ENCODE data around the gene COL23A1.

DNA sequence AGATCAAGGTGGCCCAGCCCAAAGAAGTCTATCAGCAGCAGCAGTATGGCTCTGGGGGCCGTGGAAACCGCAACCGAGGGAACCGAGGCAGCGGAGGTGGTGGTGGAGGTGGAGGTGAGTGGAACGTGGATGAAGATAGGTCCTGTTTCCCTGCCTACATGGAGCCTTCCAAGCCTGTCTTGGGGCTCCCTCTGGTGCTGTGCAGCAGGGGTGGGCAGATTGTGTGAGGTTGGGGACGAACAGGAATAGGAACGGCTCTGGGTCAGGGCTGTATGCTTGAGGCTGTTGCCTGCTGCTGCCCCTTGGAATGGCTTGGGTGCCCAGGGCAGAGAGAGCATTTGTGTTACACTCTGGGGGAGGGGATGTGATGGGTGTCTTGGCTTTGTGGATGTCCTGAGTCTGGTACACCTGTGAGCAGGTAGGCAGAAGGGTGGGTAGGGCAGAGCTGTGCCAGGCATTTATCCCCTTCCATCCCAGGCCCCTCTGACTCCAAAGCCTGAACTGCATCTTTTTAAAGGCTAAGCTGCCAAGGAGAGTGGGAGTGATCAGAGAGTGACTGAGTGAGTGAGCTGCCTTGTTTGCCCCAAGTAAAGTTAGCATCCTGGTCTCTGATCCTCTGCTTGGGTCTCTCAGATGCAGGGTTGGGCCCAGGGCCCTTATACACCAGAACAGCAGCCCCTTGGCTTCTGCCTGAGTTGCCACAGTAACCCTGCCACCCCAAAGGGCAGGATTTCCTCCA is 380.7 kb downstream of the COL23A1 start:
- TF ChIP-seq, protein P1, sequence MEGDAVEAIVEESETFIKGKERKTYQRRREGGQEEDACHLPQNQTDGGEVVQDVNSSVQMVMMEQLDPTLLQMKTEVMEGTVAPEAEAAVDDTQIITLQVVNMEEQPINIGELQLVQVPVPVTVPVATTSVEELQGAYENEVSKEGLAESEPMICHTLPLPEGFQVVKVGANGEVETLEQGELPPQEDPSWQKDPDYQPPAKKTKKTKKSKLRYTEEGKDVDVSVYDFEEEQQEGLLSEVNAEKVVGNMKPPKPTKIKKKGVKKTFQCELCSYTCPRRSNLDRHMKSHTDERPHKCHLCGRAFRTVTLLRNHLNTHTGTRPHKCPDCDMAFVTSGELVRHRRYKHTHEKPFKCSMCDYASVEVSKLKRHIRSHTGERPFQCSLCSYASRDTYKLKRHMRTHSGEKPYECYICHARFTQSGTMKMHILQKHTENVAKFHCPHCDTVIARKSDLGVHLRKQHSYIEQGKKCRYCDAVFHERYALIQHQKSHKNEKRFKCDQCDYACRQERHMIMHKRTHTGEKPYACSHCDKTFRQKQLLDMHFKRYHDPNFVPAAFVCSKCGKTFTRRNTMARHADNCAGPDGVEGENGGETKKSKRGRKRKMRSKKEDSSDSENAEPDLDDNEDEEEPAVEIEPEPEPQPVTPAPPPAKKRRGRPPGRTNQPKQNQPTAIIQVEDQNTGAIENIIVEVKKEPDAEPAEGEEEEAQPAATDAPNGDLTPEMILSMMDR (IDR thresholded peaks at IDR 0.05) = no peak
- no peak for TF ChIP-seq POLR2A (IDR thresholded peaks at IDR 0.05)
- TF ChIP-seq EP300 (IDR thresholded peaks at IDR 0.05) = no peak

Data from gastroesophageal sphincter (tissue), 3 donors.